Measurements from ENCODE around the gene L3MBTL4.

DNA sequence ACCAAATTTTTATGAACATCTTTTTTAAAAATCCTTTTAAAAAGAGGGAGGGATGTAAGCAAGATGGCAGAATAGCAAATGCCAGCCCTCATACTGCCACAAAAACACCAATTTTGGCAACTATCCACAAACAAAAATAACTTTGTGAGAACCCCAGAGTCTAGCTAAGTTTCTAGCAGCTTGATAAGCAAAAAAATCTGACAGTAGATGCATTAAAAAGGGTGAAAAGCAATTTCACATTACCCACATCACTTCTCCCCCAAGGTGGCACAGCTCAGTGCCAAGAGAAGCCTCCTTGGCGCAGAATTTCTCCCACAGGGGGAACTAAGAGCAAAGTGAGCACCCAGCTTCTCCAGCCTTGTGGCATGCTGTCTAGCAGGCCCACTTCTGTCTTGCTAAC is 74.6 kb downstream of the L3MBTL4 start:
- TF ChIP-seq, protein P1, sequence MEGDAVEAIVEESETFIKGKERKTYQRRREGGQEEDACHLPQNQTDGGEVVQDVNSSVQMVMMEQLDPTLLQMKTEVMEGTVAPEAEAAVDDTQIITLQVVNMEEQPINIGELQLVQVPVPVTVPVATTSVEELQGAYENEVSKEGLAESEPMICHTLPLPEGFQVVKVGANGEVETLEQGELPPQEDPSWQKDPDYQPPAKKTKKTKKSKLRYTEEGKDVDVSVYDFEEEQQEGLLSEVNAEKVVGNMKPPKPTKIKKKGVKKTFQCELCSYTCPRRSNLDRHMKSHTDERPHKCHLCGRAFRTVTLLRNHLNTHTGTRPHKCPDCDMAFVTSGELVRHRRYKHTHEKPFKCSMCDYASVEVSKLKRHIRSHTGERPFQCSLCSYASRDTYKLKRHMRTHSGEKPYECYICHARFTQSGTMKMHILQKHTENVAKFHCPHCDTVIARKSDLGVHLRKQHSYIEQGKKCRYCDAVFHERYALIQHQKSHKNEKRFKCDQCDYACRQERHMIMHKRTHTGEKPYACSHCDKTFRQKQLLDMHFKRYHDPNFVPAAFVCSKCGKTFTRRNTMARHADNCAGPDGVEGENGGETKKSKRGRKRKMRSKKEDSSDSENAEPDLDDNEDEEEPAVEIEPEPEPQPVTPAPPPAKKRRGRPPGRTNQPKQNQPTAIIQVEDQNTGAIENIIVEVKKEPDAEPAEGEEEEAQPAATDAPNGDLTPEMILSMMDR (IDR thresholded peaks at IDR 0.05): no peak
- TF ChIP-seq POLR2A (IDR thresholded peaks at IDR 0.05): no peak

Data from esophagus squamous epithelium (tissue), 4 donors.